IPS-11a (cell line): Measurements from ENCODE around the gene DDX6.

Experiments
- H3K4me3 ChIP-seq: one replicate; pipeline ENCODE4 v1.5.1; 2013; ENCODE audit warnings: low read depth, low read length, control low read depth

The DDX6 gene

DNA sequence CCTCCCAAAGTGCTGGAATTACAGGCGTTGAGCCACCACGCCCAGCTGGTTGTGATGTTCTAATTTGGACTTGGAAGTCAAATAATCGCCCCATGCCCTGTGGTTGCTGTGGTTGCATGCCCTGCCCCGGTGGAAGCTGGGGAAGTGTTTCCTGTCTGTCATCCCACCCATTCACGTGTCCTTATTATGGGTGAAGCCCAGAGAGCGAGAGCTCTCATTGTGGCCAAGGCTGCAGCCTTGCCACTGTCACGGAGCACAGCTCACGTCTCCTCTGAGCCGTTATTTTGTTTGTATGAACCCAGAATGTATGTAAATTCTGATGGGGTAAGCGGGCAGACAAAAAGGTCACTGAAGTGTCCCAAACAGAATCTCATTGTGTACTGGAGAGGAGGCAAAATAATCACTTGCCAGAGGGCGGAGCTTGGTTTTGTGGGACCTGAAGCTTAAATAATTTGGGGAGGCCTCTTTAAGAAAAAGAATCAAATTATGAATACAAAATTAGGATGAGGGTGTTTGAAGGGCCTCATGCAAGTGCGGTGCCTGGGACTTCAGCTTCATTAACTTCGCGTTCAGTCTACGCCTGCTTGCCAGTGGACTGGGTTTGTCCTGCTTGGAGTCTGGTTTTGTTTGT lies 85.7 kb downstream of the DDX6 start:
- H3K4me3 ChIP-seq = no peak overlapping the region

DNA sequence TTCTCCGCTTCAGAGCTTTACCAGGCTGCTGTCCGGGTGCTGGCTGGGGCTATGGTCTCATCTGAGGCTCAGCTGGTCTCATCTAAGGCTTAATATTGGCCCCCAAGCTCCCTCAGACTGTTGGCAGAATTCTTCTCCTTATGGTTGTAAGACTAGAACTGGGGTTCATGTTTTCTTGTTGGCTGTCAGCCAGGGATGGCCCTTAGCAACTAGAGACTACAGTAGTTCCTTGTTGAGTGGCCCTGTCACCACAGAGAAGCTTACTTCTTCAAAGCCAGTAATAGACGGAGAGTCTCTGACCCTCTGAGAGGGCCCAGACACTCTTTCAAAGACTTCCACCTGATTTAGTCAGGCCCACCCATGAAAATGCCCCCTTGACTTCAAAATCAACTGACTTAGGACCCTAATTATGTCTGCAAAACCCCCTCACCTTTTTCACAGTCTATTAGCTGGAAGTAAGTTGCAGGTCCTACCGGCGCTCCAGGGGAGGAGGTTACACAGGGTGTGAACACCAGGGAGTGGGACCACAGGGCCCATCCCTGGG lies 87.3 kb downstream of the DDX6 start:
- H3K4me3 ChIP-seq = no peak overlapping the region

DNA sequence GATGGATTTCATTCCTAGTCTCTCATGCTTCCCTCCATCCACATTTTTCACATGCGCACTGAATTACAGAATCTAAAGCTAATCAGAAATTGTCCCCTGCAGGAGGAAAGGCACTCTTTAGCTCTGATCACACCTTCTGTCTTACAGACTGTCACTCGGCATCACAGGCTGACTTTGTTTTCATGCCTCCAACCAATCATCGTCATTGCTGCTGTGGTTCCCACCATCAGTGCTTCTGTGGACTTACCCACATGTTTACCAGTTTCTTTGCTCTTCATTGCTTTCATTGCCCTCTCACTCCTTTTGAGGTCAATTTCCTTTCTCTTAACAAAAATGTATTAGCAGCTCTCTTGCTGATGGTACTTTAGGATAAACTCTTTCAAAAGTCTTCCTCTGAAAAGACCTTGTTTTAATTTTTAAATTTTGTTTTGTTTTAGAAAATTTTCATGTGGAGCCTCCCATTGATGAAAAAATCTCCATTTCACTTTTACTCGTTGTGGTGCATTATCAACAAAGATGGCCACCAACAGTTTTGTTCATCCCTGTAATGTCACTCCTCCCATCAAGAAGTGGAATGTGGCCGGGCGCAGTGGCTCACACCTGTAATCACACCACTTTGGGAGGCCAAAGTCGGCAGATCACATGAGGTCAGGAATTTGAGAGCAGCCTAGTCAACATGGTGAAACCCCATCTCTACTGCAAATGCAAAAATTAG lies 91.3 kb downstream of the DDX6 start:
- H3K4me3 ChIP-seq = no peak overlapping the region
